HepG2 (cell line): ENCODE measurements around the gene SASH1. TPM values are rescaled to one million over a fixed set of nuclear protein-coding genes. Genes with fewer than 3 reads are reported as not detected.

Experiments used
- ARNT ChIP-seq: fragments of 450-650 bp; IDR thresholded peaks from 2 replicates; pipeline ENCODE4 v1.6.1; 2017
- CC2D1A ChIP-seq: sonication (generic); formaldehyde crosslinking; IDR thresholded peaks from 2 replicates; pipeline ENCODE4 v1.8.1; 2023; ENCODE audit warnings: mild to moderate bottlenecking, missing genetic modification reagents
- DDIT3 ChIP-seq: sonication (generic); formaldehyde crosslinking; IDR thresholded peaks from 2 replicates; pipeline ENCODE4 v1.4.0; 2020; ENCODE audit warnings: mild to moderate bottlenecking, missing genetic modification reagents
- HMG20A ChIP-seq: IDR thresholded peaks from 2 replicates; pipeline ENCODE4 v1.6.1; 2016; ENCODE audit warnings: borderline replicate concordance
- LCORL ChIP-seq, 2 experiments: fragments of 450-650 bp in 1 of 2; sonication (generic) in 1 of 2; formaldehyde crosslinking in 1 of 2; IDR thresholded peaks; 2 replicates each; pipeline versions ENCODE4 v1.5.0 to v1.6.1; 2017 to 2020; ENCODE audit warnings: antibody characterized with exemption in 1 of 2, missing genetic modification reagents in 1 of 2
- MIER3 ChIP-seq: IDR thresholded peaks from 2 replicates; pipeline ENCODE4 v1.6.1; 2016; ENCODE audit warnings: missing compliant biosample characterization, borderline replicate concordance
- MTERF4 ChIP-seq: sonication (generic); formaldehyde crosslinking; IDR thresholded peaks from 2 replicates; pipeline ENCODE4 v1.8.0; 2023; ENCODE audit warnings: mild to moderate bottlenecking, missing genetic modification reagents
- NFE2 ChIP-seq: sonication (generic); formaldehyde crosslinking; IDR thresholded peaks from 2 replicates; pipeline ENCODE4 v1.4.0; 2020; ENCODE audit warnings: missing genetic modification reagents
- POLR2A ChIP-seq, 2 experiments: IDR thresholded peaks; 2 replicates each; pipeline ENCODE4 v1.6.1; 2011; ENCODE audit warnings: low read depth in 2 of 2, low read length in 2 of 2, mild to moderate bottlenecking in 1 of 2, moderate library complexity in 1 of 2; ENCODE audit not compliant: insufficient read depth in 1 of 2
- RORA ChIP-seq: sonication (generic); formaldehyde crosslinking; IDR thresholded peaks from 2 replicates; pipeline ENCODE4 v1.5.0; 2020; ENCODE audit warnings: mild to moderate bottlenecking, missing genetic modification reagents, moderate library complexity
- SMC3 ChIP-seq: IDR thresholded peaks from 2 replicates; pipeline ENCODE4 v1.6.1; 2011; ENCODE audit warnings: low read length, improper control_type of control experiment
- SP140L ChIP-seq: sonication (generic); formaldehyde crosslinking; IDR thresholded peaks from 2 replicates; pipeline ENCODE4 v1.4.0; 2020; ENCODE audit warnings: missing genetic modification reagents, borderline replicate concordance
- SRF ChIP-seq: IDR thresholded peaks from 2 replicates; pipeline ENCODE4 v1.6.1; 2011; ENCODE audit warnings: mild to moderate bottlenecking, low read depth, low read length, moderate library complexity
- TBX3 ChIP-seq: fragments of 450-650 bp; IDR thresholded peaks from 2 replicates; pipeline ENCODE4 v1.6.1; 2017; ENCODE audit warnings: antibody characterized with exemption, mild to moderate bottlenecking, inconsistent platforms, borderline replicate concordance
- ZNF121 ChIP-seq: sonication (generic); formaldehyde crosslinking; IDR thresholded peaks from 2 replicates; pipeline ENCODE4 v1.5.0; 2020; ENCODE audit warnings: mild to moderate bottlenecking, missing genetic modification reagents
- ZNF318 ChIP-seq: sonication (generic); formaldehyde crosslinking; IDR thresholded peaks from 2 replicates; pipeline ENCODE4 v1.4.0; 2020; ENCODE audit warnings: mild to moderate bottlenecking, missing genetic modification reagents
- ZNF563 ChIP-seq: sonication (generic); formaldehyde crosslinking; IDR thresholded peaks from 2 replicates; pipeline ENCODE4 v1.8.0; 2022; ENCODE audit warnings: mild to moderate bottlenecking, moderate library complexity, missing genetic modification reagents
- ZNF605 ChIP-seq: sonication (generic); formaldehyde crosslinking; IDR thresholded peaks from 2 replicates; pipeline ENCODE4 v1.8.0; 2022; ENCODE audit warnings: mild to moderate bottlenecking, missing genetic modification reagents
- ZNF660 ChIP-seq: sonication (generic); formaldehyde crosslinking; IDR thresholded peaks from 2 replicates; pipeline ENCODE4 v1.5.1; 2020; ENCODE audit warnings: mild to moderate bottlenecking, low read depth, missing genetic modification reagents, borderline replicate concordance
- ZNF772 ChIP-seq: sonication (generic); formaldehyde crosslinking; IDR thresholded peaks from 2 replicates; pipeline ENCODE4 v1.5.0; 2020; ENCODE audit warnings: mild to moderate bottlenecking, missing genetic modification reagents
- ZNF816 ChIP-seq: sonication (generic); formaldehyde crosslinking; IDR thresholded peaks from 2 replicates; pipeline ENCODE4 v1.8.0; 2022; ENCODE audit warnings: missing genetic modification reagents, mild to moderate bottlenecking, borderline replicate concordance
- ZNF850 ChIP-seq: sonication (generic); formaldehyde crosslinking; conservative IDR thresholded peaks from 2 replicates; pipeline ENCODE4 v1.9.0; 2021; ENCODE audit warnings: mild to moderate bottlenecking, missing genetic modification reagents
- ZNF878 ChIP-seq: sonication (generic); formaldehyde crosslinking; IDR thresholded peaks from 2 replicates; pipeline ENCODE4 v1.8.1; 2023; ENCODE audit warnings: mild to moderate bottlenecking, missing genetic modification reagents, moderate library complexity
- polyA plus RNA-seq, 8 experiments: library from polyadenylated mRNA; depleted of rRNA in 3 of 8; stranded (reverse) in 7 of 8; unstranded in 1 of 8; fragments of >200 nt; fragmentation: Illumina TruSeq in 4 of 8; extraction: Trizol in 4 of 8; gene quantifications; 2 replicates each; pipeline versions ENCODE4 v1.2.1 to v1.2.3, GENCODE V29; 2011 to 2016; ENCODE audit warnings: low read depth in 4 of 8, missing spikeins in 1 of 8, mixed read lengths in 1 of 8; ENCODE audit not compliant: insufficient read depth in 1 of 8
- total RNA-seq, 5 experiments: library from RNA; depleted of rRNA; stranded (reverse); fragments of >200 nt; fragmentation: Illumina TruSeq; extraction: Trizol; gene quantifications; 2 replicates each; pipeline ENCODE4 v1.2.3, GENCODE V29; 2016; ENCODE audit warnings: low read depth in 1 of 5

The SASH1 gene
- total and polyA plus RNA-seq, 2 of the 13 experiments (the other 11 are each of a cell fraction or from before 2014, with no cell fraction given) = 7.5 to 8.2 TPM

GRCh38 chr6:148464319-148465010 lies 121.8 kb downstream of the SASH1 start (continued):
- TF ChIP-seq ZNF318 (CRISPR knock-in tag) = no peak
- no peak for TF ChIP-seq NFE2 (CRISPR knock-in tag)
- peak; percentile 83 for TF ChIP-seq SMC3
- no peak for TF ChIP-seq ZNF772
- no peak for TF ChIP-seq TBX3
- no peak for TF ChIP-seq ZNF816
- peak; percentile 73; the same call in 1 of the 2 replicates for TF ChIP-seq ZNF605
- TF ChIP-seq ZNF121 = no peak
- TF ChIP-seq ARNT = no peak
- TF ChIP-seq SRF = no peak
- no peak for TF ChIP-seq POLR2A (IDR thresholded peaks at IDR 0.05; ENCODE audit: insufficient read depth in 1 of 2, low read depth in 2 of 2, low read length in 2 of 2)
- no peak for TF ChIP-seq HMG20A (CRISPR knock-in tag)
- peak; percentile 78; the same call in 1 of the 2 replicates for TF ChIP-seq SP140L (CRISPR knock-in tag)
- no peak for TF ChIP-seq CC2D1A (CRISPR knock-in tag)
- no peak for TF ChIP-seq LCORL (IDR thresholded peaks at IDR 0.05)
- peak; percentile 66; the same call in 1 of the 2 replicates for TF ChIP-seq LCORL (CRISPR knock-in tag; IDR thresholded peaks at IDR 0.05)
- TF ChIP-seq ZNF850 (CRISPR knock-in tag) = no peak
- no peak for TF ChIP-seq MTERF4 (CRISPR knock-in tag)
- TF ChIP-seq MIER3 (CRISPR knock-in tag) = no peak
- TF ChIP-seq ZNF878 (CRISPR knock-in tag) = no peak
- no peak for TF ChIP-seq ZNF563 (CRISPR knock-in tag)
- TF ChIP-seq RORA (CRISPR knock-in tag) = 0 out of 2 replicates have a peak, but pooled peaks have one; percentile 10
- no peak for TF ChIP-seq ZNF660 (CRISPR knock-in tag)
- no peak for TF ChIP-seq DDIT3
